CD4-positive, alpha-beta T cell treated with Interleukin-10 for 1 hour (primary cell): ENCODE data around the gene PRDM11.

Source experiments
- DNase-seq: peaks from one replicate; pipeline ENCODE4 v3.0.0-alpha.2; 2020

PRDM11 gene

GRCh38 chr11:45158210-45158731, 11.8 kb downstream of the PRDM11 start:
- DNase-seq = no peak

GRCh38 chr11:45158891-45159605, 12.6 kb downstream of the PRDM11 start:
- no peak for DNase-seq

- DNase-seq = no peak
Observed at GRCh38 chr11:45159781-45160365, 13.4 kb downstream of the PRDM11 start.

DNA sequence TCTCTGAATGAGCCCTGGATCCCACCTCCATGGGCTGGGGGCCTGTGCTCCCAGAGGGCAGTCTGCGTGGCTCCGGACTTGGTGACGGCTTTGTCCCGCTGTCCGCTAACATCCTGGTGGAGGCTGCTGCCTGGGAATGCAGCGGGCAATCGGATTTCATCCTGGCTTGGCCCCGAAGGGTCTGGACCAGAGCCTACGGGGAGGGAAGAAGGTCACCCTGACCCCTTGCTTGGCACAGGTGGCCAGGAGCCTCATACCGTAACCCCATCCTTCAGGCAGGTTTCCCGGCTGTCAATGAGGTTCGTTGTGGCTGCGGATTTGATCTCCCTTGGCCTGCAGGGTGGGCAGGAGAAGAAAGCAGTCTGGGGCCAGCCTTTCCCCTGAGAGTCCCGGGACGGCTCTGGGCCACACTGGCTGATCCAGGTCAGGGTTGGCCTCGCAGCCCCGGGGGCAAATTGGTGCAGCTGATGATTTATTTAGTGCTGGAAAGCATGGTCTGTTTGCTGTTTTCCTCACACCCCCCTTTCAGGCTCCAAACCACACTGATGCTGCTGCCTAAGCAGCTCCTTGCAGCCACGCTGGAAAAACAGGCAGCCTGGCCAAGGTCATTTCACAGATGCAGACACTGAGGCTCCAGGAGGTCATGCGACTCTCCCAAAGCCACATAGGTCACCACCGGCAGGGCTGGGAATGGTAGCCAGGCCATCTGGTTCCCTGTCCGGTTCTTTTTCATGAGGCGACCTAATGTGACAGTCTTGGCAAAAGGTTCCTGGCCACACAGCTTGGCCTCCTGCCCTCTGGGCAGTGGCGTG, 15.0 kb downstream of the PRDM11 start:
- DNase-seq = no peak

GRCh38 chr11:45162064-45162375, 15.6 kb downstream of the PRDM11 start:
- no peak for DNase-seq

- no peak for DNase-seq
Observed at GRCh38 chr11:45162916-45163879, 16.8 kb downstream of the PRDM11 start.

- no peak for DNase-seq
Observed at GRCh38 chr11:45163956-45164575, 17.6 kb downstream of the PRDM11 start.

- no peak for DNase-seq
Observed at GRCh38 chr11:45165386-45165785, 18.9 kb downstream of the PRDM11 start.

DNA sequence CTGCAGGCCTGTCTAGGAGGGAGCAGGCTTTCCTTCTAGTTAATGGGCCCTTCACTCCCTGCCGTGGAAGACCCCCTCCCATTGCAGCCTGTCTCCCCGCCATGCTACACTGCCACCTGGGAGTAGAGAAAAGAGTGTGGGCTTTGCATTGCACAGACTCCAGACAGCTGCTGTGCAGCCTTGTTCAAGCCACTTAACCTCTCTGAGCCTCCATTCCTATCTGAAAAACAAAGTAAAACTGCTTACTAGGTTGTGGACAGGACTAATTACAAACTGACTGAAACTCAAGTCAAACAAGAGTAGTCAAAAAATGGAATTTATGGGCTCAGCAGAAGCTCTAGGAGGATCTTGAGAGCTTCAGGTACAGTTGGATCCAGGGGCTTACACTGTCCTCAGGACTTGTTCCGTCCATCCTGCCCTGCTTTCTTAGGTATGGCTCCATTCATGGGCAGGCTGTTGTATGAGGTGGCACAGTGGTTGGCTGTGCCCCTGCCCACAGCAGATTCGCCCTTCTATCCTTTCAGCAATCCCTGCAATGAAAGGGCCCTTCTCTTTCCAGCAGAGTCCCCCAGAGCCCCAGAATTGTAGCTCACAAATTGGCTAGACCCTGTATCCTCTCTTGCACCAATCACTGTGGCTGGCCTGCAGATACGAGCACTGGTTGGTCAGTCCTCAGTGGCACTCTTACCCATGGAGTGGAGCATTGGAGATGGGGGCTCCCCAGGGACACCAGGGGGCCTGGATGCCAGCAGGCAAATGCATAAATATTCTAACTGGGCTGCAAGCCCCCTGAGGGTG, 19.6 kb downstream of the PRDM11 start:
- DNase-seq = no peak

DNA sequence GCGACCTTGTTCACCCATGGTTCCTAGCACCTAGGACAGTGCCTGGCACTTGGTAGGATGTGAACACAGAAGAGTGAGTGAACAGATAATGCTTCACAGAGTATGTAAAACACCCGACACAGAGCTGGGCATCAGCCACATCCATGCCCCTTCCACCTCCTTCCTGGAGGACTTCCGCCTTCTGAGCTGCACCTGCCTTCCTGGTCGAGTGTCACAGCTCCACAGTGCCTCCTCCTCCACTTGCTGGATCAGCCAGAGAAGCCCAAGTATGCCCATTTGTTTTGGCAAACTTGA, 20.1 kb downstream of the PRDM11 start:
- no peak for DNase-seq

- DNase-seq = no peak
Observed at GRCh38 chr11:45167283-45167682, 20.8 kb downstream of the PRDM11 start.

- DNase-seq = no peak
Observed at GRCh38 chr11:45168366-45169130, 22.1 kb downstream of the PRDM11 start.

DNA sequence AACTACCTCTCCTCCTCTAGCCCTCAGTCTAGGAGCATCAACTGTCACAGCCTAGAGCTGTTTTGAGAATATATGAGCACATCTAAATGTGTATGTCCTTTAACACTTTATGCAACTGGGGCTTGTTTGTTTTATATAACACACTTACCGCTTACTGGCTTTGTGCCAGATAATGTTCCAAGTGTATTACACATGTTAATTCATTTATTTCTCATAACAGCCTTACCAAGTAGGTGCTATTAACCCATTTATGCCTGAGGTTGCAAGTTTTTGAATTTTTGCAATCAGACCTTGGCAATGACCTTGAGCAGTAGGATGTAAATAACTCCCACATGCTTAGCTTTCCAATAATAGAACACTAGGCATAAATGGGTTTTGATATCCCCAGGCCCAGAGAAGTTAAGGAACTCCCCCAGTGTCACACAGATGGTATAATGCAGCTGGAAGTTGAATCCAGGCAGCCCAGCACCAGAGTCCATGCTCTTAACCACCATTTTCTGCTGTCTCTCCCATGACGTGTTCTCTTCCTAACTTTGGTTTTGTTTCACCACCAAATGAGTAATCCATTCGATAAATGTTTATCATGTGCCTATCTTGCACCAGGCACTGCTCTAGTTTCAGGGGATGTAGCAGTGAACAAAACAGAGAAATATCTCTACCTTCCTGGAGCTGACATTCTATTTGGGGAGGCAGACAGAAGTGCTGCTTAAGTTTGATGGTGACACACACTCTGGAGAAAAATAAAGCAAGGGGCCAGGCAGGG, 23.1 kb downstream of the PRDM11 start:
- no peak for DNase-seq

DNA sequence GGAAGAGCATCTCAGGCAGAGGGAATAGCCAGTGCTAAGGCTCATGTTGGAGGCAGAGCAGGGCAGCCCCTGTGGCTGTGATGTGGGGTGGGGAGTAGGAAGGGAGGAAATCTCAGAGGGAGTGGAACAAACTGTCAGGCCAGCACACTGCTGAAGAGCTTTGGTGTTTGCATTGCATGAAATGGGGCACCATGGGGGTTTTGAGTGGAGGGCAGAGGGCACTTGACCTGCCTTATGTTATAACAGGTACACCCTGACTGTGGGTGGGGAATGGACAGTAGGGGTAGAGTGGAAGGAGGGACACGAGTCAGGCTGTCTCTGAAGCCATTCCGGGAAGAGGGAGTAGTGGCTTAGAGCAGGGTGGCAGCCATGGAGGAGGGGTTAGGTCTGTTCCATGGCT, 24.0 kb downstream of the PRDM11 start:
- no peak for DNase-seq

GRCh38 chr11:45171550-45171949, 25.1 kb downstream of the PRDM11 start:
- no peak for DNase-seq

GRCh38 chr11:45173064-45173463, 26.6 kb downstream of the PRDM11 start:
- no peak for DNase-seq

- no peak for DNase-seq
Observed at GRCh38 chr11:45174168-45174835, 27.9 kb downstream of the PRDM11 start.

DNA sequence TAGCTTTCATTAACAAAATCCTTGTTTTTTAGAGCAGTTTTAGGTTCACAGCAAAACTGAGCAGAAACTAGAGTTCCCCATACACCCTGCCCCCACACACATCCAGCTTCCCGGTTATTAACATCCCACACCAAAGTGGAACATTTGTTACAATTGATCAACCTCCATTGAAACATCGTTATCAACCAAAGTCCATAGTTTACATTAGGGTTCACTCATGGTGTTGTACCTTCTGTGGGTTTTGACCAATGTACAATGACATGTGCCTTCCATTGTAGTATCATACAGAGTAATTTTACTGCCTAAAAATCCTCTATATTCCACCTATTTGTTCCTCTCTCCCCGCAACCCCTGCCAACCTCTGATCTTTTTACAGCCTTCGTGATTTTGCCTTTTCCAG, 28.5 kb downstream of the PRDM11 start:
- no peak for DNase-seq

GRCh38 chr11:45176996-45177395, 30.6 kb downstream of the PRDM11 start:
- no peak for DNase-seq
